NAMALWA (cell line): Measurements from ENCODE around the gene NOP10.
"Not testable (repeated sequence)": the region's sequence is repeated elsewhere in the genome, so short reads cannot be mapped to it uniquely, and the experiment has no call there.

ENCODE experiments used
- DNase-seq: peaks from one replicate; pipeline ENCODE4 v3.0.0-alpha.2; 2015; ENCODE audit warnings: low spot score

The NOP10 gene

DNA sequence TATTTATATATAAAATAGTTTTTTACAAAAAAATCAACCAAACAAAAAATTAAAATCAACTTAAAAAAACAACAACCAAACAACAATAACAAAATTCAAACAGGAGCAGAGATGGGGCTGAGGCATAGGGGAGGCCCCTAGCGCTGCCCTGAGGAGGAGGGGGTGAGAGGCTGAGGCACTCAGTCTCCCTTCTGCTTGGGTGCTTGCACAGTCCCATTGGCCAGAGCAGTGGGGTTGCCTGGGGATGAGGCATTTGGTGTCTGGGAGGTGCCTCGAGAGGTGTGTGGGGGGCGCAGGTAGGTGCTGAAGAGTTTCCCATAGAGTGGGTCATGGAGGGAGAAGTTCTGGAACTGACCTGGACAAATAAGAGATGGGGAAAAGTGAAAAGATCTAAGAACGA is 16.0 kb upstream of the NOP10 start:
- DNase-seq, result no peak

- DNase-seq, result no peak
These were observed 15.4 kb upstream of the NOP10 start for GRCh38 chr15:34358367-34358766.

DNA sequence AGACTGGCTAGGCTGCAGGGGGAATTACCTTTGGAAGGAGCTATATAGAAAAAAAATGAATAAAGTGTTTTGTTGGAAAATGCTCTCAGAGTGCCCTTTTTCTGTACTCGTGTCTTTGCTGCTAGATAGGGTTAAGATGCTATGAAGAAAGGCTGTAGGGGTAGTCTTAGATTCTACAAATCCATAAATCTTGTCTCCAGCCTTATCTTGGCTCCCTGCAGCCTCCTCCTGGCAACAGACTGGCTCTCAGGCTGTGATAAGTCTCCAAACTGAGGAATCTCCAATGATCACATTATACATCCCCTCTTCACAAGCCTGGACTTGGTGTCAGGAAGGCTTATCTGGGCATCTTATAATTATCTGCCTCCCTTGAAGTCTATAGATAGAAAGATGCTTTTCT is 14.7 kb upstream of the NOP10 start:
- no peak for DNase-seq

GRCh38 chr15:34355241-34355640 is 12.3 kb upstream of the NOP10 start:
- no peak for DNase-seq

- DNase-seq, result no peak
These were observed 11.3 kb upstream of the NOP10 start for GRCh38 chr15:34354286-34354685.

DNA sequence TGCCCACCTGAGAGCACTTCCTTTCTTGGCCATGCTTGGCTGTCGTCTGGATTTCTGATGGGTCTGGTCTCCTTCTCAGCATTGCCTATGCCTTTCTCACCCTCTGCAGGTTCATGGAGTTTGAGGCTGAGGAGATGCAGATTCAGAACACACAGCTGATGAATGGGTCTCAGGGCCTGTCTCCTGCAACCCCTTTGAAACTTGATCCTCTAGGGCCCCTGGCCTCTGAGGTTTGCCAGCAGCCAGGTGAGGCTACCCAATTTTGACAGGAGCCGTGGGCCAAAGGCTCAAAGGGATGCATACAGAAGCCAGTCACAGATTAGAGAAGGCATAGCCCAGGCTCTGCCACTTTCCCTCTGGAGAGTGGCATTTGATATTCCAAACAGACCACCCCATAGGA is 10.7 kb upstream of the NOP10 start:
- DNase-seq, result no peak

GRCh38 chr15:34352996-34353395 is 10.1 kb upstream of the NOP10 start:
- DNase-seq, result not testable (repeated sequence)

GRCh38 chr15:34349769-34350168 is 6.8 kb upstream of the NOP10 start:
- no peak for DNase-seq

- no peak for DNase-seq
These were observed 5.9 kb upstream of the NOP10 start for GRCh38 chr15:34348735-34349300.

DNA sequence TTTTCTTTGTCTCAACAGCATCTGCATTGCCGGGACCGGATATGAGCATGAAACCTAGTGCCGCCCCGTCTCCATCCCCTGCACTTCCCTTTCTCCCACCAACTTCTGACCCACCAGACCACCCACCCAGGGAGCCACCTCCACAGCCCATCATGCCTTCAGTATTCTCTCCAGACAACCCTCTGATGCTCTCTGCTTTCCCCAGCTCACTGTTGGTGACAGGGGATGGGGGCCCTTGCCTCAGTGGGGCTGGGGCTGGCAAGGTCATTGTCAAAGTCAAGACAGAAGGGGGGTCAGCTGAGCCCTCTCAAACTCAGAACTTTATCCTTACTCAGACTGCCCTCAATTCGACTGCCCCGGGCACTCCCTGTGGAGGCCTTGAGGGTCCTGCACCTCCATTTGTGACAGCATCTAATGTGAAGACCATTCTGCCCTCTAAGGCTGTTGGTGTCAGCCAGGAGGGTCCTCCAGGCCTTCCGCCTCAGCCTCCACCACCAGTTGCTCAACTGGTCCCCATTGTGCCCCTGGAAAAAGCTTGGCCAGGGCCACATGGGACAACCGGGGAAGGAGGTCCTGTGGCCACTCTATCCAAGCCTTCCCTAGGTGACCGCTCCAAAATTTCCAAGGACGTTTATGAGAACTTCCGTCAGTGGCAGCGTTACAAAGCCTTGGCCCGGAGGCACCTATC is 5.2 kb upstream of the NOP10 start:
- no peak for DNase-seq

DNA sequence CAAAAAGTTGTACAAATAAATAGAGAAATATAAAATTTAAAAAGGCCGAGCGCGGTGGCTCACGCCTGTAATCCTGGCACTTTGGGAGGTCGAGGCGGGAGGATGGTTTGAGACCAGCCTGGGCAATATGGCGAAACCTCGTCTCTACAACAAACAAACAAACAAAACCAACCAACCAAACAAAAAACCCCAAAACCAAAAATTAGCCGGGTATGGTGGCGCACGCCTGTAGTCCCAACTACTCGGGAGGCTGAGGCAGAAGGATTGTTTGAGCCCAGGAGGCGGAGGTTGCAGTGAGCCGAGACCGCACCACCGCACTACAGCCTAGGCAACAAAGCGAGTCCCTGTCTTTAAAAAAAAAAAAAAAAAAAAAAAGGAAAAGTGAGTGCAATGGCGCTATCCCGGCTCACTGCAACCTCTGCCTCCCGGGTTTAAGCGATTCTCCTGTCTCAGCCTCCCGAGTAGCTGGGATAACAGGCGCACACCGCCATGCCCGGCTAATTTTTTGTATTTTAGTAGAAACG is 661 bp downstream of the NOP10 start:
- DNase-seq, result peak; percentile 26

- no peak for DNase-seq
These were observed 1.3 kb downstream of the NOP10 start for GRCh38 chr15:34341381-34342212.

GRCh38 chr15:34339946-34340345 is 3.0 kb downstream of the NOP10 start:
- DNase-seq, result no peak

DNA sequence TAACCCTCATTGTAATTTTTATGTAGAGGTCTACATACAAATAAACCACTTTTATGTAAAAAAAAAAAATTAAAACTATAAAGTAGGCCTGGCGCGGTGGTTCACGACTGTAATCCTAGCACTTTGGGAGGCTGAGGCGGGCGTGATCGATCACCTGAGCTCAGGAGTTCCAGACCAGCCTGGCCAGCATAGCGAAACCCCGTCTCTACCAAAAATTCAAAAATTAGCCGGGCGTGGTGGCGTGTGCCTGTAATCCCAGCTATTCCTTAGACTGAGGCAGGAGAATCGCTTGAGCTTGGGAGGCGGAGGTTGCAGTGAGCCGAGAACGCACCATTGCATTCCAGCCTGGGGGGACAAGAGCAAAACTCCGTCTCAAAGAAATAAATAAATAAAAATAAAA is 4.6 kb downstream of the NOP10 start:
- DNase-seq, result no peak

- DNase-seq, result peak; percentile 93
These were observed 5.2 kb downstream of the NOP10 start, which contains the start of gene SLC12A6 for GRCh38 chr15:34337557-34338306. Gene SLC12A6, minus strand, starts transcription at chr15:34337781. Its CDS starts 1,101 bp downstream, at chr15:34336680.

- peak; percentile 64 for DNase-seq
These were observed 5.9 kb downstream of the NOP10 start for GRCh38 chr15:34336991-34337556.

DNA sequence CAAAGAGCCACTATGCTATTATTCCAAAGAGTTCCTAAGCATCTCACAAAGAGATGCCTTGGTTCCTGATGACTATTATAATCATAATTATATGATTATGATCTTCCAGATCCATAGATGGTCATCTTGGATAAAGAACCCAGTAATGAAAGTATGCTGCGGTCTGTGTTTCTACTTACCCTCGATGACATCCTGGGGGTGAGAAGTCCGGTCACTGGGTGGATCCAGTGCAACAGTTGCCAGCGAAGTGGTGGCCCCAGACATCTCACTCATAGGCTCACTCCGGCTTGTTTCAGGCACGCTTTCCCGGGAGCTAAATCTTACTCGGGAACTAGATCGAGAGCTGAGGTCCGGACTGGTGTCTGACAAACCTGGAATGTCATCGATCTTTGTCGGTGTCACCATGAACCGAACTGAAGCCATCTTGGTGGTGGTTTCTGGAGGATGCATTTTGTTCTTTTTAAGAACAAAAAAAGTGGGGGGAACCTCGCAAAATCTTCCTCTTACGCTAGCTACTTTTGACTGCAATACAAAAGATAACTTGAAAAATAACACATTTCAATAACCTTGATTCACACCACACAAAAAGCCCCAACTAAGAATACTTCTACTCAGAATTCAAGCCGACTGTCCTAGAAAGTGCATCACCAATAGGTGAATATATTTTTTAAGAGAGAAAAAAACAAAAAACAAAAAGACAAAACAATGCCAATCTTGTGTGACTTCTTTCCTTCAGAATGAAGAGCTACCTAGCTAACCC is 6.5 kb downstream of the NOP10 start:
- peak; percentile 46 for DNase-seq

- DNase-seq, result peak; percentile 40
These were observed 7.5 kb downstream of the NOP10 start for GRCh38 chr15:34335176-34336032.

GRCh38 chr15:34334672-34335071 is 8.3 kb downstream of the NOP10 start:
- no peak for DNase-seq

GRCh38 chr15:34332553-34333120 is 10.3 kb downstream of the NOP10 start:
- DNase-seq, result no peak
